Measurements from ENCODE around the gene TIGAR. TPM values are rescaled to one million over a fixed set of nuclear protein-coding genes. Genes with fewer than 3 reads are reported as not detected.

The TIGAR gene
- total and polyA plus RNA-seq, 2 donors (not counting 1 experiment from before 2014, with no cell fraction given), result 15.3 to 19.5 TPM

GRCh38 chr12:4288296-4289131 is 32.5 kb upstream of the TIGAR start:
- Histone ChIP-seq H3K9me3 (ENCODE audit: control insufficient read depth, insufficient read depth, low read depth, low read length) (no peaks in the 10 kb centered on the region), H3K36me3 (ENCODE audit: control insufficient read depth, insufficient read depth, low read length) (no peaks in the 10 kb centered on the region), H3K4me3 (replicated peaks in 1 of 4; ENCODE audit: control extremely low read depth in 1 of 4, insufficient read depth in 1 of 4, low read depth in 3 of 4, low read length in 4 of 4) (no peak overlapping the region), H3K27ac (ENCODE audit: insufficient read depth, low read length) (no peak overlapping the region), H3K27me3 (ENCODE audit: control insufficient read depth, insufficient read depth, low read length) (peaks cover 8% of the 10 kb centered on the region), H3K4me1 (ENCODE audit: control insufficient read depth, extremely low read depth, insufficient read depth, low read length) (no peaks in the 10 kb centered on the region), H3K79me2 (ENCODE audit: control insufficient read depth, insufficient read depth, low read length) (no peaks in the 10 kb centered on the region), H3K9ac (ENCODE audit: insufficient read depth, low read length) (no peak overlapping the region), H4K20me1 (ENCODE audit: control insufficient read depth, extremely low read depth, insufficient read depth, low read length) (no peaks in the 10 kb centered on the region), H3K4me2 (ENCODE audit: extremely low read depth, insufficient read depth, low read length) (no peak overlapping the region), H2AFZ (ENCODE audit: low read length) (no peak overlapping the region)
- TF ChIP-seq EZH2 (IDR thresholded peaks at IDR 0.05; ENCODE audit: low read length, missing control alignments), result no peak
- TF ChIP-seq, protein P1, sequence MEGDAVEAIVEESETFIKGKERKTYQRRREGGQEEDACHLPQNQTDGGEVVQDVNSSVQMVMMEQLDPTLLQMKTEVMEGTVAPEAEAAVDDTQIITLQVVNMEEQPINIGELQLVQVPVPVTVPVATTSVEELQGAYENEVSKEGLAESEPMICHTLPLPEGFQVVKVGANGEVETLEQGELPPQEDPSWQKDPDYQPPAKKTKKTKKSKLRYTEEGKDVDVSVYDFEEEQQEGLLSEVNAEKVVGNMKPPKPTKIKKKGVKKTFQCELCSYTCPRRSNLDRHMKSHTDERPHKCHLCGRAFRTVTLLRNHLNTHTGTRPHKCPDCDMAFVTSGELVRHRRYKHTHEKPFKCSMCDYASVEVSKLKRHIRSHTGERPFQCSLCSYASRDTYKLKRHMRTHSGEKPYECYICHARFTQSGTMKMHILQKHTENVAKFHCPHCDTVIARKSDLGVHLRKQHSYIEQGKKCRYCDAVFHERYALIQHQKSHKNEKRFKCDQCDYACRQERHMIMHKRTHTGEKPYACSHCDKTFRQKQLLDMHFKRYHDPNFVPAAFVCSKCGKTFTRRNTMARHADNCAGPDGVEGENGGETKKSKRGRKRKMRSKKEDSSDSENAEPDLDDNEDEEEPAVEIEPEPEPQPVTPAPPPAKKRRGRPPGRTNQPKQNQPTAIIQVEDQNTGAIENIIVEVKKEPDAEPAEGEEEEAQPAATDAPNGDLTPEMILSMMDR (conservative IDR thresholded peaks at IDR 0.05 in 1 of 2, IDR thresholded peaks at IDR 0.05 in 1 of 2; ENCODE audit: low read depth in 1 of 2, low read length in 2 of 2), result no peak
- DNase-seq (ENCODE audit: low read depth in 2 of 2), result no peak

- H3K9me3 ChIP-seq (ENCODE audit: control insufficient read depth, insufficient read depth, low read depth, low read length), result no peaks in the 10 kb centered on the region
- TF ChIP-seq, protein P1 (conservative IDR thresholded peaks at IDR 0.05 in 1 of 2, IDR thresholded peaks at IDR 0.05 in 1 of 2; ENCODE audit: low read depth in 1 of 2, low read length in 2 of 2), result no peak
- TF ChIP-seq EZH2 (IDR thresholded peaks at IDR 0.05; ENCODE audit: low read length, missing control alignments), result no peak
- peaks cover 8% of the 10 kb centered on the region for H3K27me3 ChIP-seq (ENCODE audit: control insufficient read depth, insufficient read depth, low read length)
- H3K79me2 ChIP-seq (ENCODE audit: control insufficient read depth, insufficient read depth, low read length), result no peaks in the 10 kb centered on the region
- H3K4me3 ChIP-seq (replicated peaks in 1 of 4; ENCODE audit: control extremely low read depth in 1 of 4, insufficient read depth in 1 of 4, low read depth in 3 of 4, low read length in 4 of 4), result no peak overlapping the region
- H3K9ac ChIP-seq (ENCODE audit: insufficient read depth, low read length), result no peak overlapping the region
- H3K27ac ChIP-seq (ENCODE audit: insufficient read depth, low read length), result no peak overlapping the region
- no peaks in the 10 kb centered on the region for H3K4me1 ChIP-seq (ENCODE audit: control insufficient read depth, extremely low read depth, insufficient read depth, low read length)
- no peak overlapping the region for H2AFZ ChIP-seq (ENCODE audit: low read length)
- no peaks in the 10 kb centered on the region for H4K20me1 ChIP-seq (ENCODE audit: control insufficient read depth, extremely low read depth, insufficient read depth, low read length)
- H3K4me2 ChIP-seq (ENCODE audit: extremely low read depth, insufficient read depth, low read length), result no peak overlapping the region
- no peak for DNase-seq (ENCODE audit: low read depth in 2 of 2)
- H3K36me3 ChIP-seq (ENCODE audit: control insufficient read depth, insufficient read depth, low read length), result no peaks in the 10 kb centered on the region
Measured at GRCh38 chr12:4289231-4289878, 31.7 kb upstream of the TIGAR start.

DNA sequence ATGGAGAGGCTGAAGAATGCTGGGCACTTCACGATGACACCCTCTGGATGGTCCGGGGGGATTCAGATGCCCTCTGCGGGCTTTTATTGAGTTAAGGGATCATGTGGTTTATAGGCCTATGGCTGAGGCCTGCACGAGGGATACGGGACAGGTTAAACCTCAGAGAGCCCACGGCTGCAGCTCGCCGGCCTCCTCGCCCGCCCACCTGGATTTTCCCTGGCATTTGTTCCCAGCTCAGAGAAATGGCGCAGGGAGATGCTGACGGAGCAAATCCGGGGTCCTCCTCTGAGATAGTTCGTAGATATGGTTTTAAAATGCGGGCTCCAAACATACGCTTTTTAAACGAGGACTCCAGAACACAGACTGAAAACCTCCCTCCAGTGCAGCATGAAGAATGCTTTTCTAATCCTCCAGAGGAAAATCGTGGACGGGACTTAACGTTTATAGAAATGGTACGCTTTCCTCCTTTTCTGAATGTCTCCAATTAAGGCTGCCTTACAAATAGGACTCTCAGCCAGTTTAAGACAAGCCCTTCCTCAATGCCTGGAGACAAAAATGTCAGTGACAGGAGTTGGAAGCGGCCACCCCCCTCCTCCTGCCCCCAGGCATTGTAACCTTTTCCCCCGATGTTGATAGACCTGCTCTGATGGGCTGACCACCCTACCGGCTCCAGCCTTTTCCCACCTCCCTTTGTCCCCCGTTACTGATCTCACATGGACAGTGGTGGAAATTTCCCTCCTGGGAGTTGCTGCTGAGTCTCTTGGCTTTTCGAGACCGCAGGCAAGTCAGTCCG is 30.8 kb upstream of the TIGAR start:
- Histone ChIP-seq H3K9ac (ENCODE audit: insufficient read depth, low read length) (no peak overlapping the region), H3K79me2 (ENCODE audit: control insufficient read depth, insufficient read depth, low read length) (no peaks in the 10 kb centered on the region), H3K4me1 (ENCODE audit: control insufficient read depth, extremely low read depth, insufficient read depth, low read length) (no peaks in the 10 kb centered on the region), H3K27me3 (ENCODE audit: control insufficient read depth, insufficient read depth, low read length) (peaks cover 8% of the 10 kb centered on the region), H3K36me3 (ENCODE audit: control insufficient read depth, insufficient read depth, low read length) (no peaks in the 10 kb centered on the region), H4K20me1 (ENCODE audit: control insufficient read depth, extremely low read depth, insufficient read depth, low read length) (no peaks in the 10 kb centered on the region), H3K4me2 (ENCODE audit: extremely low read depth, insufficient read depth, low read length) (no peak overlapping the region), H2AFZ (ENCODE audit: low read length) (no peak overlapping the region), H3K9me3 (ENCODE audit: control insufficient read depth, insufficient read depth, low read depth, low read length) (no peaks in the 10 kb centered on the region), H3K4me3 (replicated peaks in 1 of 4; ENCODE audit: control extremely low read depth in 1 of 4, insufficient read depth in 1 of 4, low read depth in 3 of 4, low read length in 4 of 4) (no peak overlapping the region), H3K27ac (ENCODE audit: insufficient read depth, low read length) (no peak overlapping the region)
- no peak for TF ChIP-seq EZH2 (IDR thresholded peaks at IDR 0.05; ENCODE audit: low read length, missing control alignments)
- TF ChIP-seq, protein P1 (conservative IDR thresholded peaks at IDR 0.05 in 1 of 2, IDR thresholded peaks at IDR 0.05 in 1 of 2; ENCODE audit: low read depth in 1 of 2, low read length in 2 of 2), result no peak
- no peak for DNase-seq (ENCODE audit: low read depth in 2 of 2)

All from fibroblast of lung (primary cell).